AG04450 (cell line): ENCODE results near the gene ZNF540. TPM values are rescaled to one million over a fixed set of nuclear protein-coding genes. Genes with fewer than 3 reads are reported as not detected.
A peak's percentile ranks its signal among the peaks of the same experiment; 100 is the strongest.
"Not testable (repeated sequence)": the region's sequence is repeated elsewhere in the genome, so short reads cannot be mapped to it uniquely, and the experiment has no call there.

Experiments used
- CTCF ChIA-PET: fragments of 300-600, 350-600 bp; formaldehyde crosslinking; extraction: SDS; loops from one replicate; lab custom pipeline; 2022; ENCODE audit warnings: antibody characterized with exemption, inconsistent platforms; lab: Charles Lee
- POLR2A ChIA-PET: fragments of 350-600 bp; formaldehyde crosslinking; extraction: SDS; loops from one replicate; lab custom pipeline; 2021; ENCODE audit warnings: antibody characterized with exemption, inconsistent platforms; lab: Yijun Ruan, JAX
- DNase-seq: peaks from one replicate; pipeline ENCODE4 v3.0.0-alpha.2; 2011; ENCODE audit warnings: low read depth, low spot score
- H3K27ac ChIP-seq: one replicate; pipeline ENCODE4 v1.5.1; 2012; ENCODE audit warnings: low read depth, low read length, control low read depth
- H3K27me3 ChIP-seq: one replicate; pipeline ENCODE4 v1.6.0; 2012; ENCODE audit warnings: low read length; ENCODE audit not compliant: control insufficient read depth, insufficient read depth
- H3K4me3 ChIP-seq: 2 replicates; pipeline ENCODE4 v1.5.1; 2011; ENCODE audit warnings: mild to moderate bottlenecking, low read depth, low read length, control low read depth
- H3K9me3 ChIP-seq: 2 replicates; pipeline ENCODE4 v1.5.1; 2012; ENCODE audit warnings: low read length; ENCODE audit not compliant: control insufficient read depth, insufficient read depth
- CTCF ChIP-seq: IDR thresholded peaks from 2 replicates; pipeline ENCODE4 v1.5.1; 2011; ENCODE audit warnings: low read depth, low read length, control low read depth, inconsistent platforms
- polyA plus RNA-seq: library from polyadenylated mRNA; depleted of rRNA; stranded (reverse); fragments of >200 nt; gene quantifications from 2 replicates; pipeline ENCODE4 v1.2.3, GENCODE V29; 2011; rRNA removed

The ZNF540 gene
- polyA plus RNA-seq, 1 experiment, result 0.48 TPM

- Histone ChIP-seq H3K9me3 (peaks cover 13% of the 10 kb centered on the region), H3K4me3 (peak overlapping the region; percentile 84), H3K27me3 (no peaks in the 10 kb centered on the region), H3K27ac (peak overlapping the region; percentile 84)
- ChIA-PET POLR2A (interaction anchor here (1.3 kb wide), 2 partner anchors 62 to 64 kb away, joined by 3 read pairs; partner anchors contain the start of genes ZNF540, ZNF571 and ZNF607), CTCF (no interaction called here)
- peak; percentile 21 for DNase-seq
- TF ChIP-seq CTCF, result no peak
Observed at GRCh38 chr19:37655689-37656371, 61.2 kb downstream of the ZNF540 start.

GRCh38 chr19:37657157-37657556 lies 62.5 kb downstream of the ZNF540 start:
- H3K27ac ChIP-seq, H3K27me3 ChIP-seq, POLR2A ChIA-PET, H3K4me3 ChIP-seq, DNase-seq: not testable (repeated sequence)
- CTCF ChIA-PET, result interaction anchor here (0.6 kb wide), 1 partner anchor 136 kb away, joined by 8 read pairs; no protein-coding TSS in a partner anchor
- H3K9me3 ChIP-seq, result peaks cover 12% of the 10 kb centered on the region

Other genes with a start within 250 kb of the ZNF540 start
- 3.5 and 4.0 TPM in 2 replicates for gene ZNF527, start 223.8 kb upstream of the ZNF540 start, polyA plus RNA-seq
- gene ZNF569, start 127.4 kb upstream of the ZNF540 start, polyA plus RNA-seq, result 3.2 and 4.0 TPM in 2 replicates
- gene ZNF570, start 125.5 kb upstream of the ZNF540 start, polyA plus RNA-seq, result 4.8 and 5.4 TPM in 2 replicates
- gene ZNF793, start 87.9 kb upstream of the ZNF540 start, polyA plus RNA-seq, result 0.87 and 1.5 TPM in 2 replicates
- 1.6 and 2.2 TPM in 2 replicates for gene ZNF571, start 84 bp upstream of the ZNF540 start, polyA plus RNA-seq
- gene ZFP30, start 60.6 kb downstream of the ZNF540 start, polyA plus RNA-seq, result 4.9 and 5.7 TPM in 2 replicates
- 2.8 and 3.0 TPM in 2 replicates for gene ZNF607, start 124.9 kb downstream of the ZNF540 start, polyA plus RNA-seq
- gene ZNF573, start 184.7 kb downstream of the ZNF540 start, polyA plus RNA-seq, result 2.3 and 3.0 TPM in 2 replicates